Activated CD4-positive, CD25-positive, alpha-beta regulatory T cell (primary cell): ENCODE data around the gene OR51E1.

Experiments used
- DNase-seq, 4 experiments: peaks; one replicate each; lab custom pipeline; 2025; lab: John Stamatoyannopoulos, UW

OR51E1 gene, protein sequence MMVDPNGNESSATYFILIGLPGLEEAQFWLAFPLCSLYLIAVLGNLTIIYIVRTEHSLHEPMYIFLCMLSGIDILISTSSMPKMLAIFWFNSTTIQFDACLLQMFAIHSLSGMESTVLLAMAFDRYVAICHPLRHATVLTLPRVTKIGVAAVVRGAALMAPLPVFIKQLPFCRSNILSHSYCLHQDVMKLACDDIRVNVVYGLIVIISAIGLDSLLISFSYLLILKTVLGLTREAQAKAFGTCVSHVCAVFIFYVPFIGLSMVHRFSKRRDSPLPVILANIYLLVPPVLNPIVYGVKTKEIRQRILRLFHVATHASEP

DNA sequence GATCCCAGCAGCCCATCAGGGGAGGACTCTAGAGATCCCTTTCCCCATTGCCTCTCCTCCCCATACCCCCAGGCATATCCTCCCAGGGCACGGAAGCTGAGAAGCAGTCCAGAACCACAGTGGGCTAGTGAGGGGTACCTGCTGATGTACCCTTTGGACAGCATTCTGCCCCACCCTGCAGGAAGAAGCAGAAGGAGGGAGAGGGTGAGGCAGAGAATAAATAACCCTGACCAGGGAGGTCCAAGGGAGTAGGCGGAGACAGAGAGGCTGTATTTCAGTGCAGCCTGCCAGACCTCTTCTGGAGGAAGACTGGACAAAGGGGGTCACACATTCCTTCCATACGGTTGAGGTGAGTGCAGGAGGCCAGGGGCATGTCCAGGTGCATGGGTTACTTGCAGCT lies at the start of gene OR51E1:
TSS of gene OR51E1 (plus strand) at position 301 of the 400 bp plus-strand sequence. CDS start 8,545 bp downstream, outside the sequence.
- no peak for DNase-seq

DNA sequence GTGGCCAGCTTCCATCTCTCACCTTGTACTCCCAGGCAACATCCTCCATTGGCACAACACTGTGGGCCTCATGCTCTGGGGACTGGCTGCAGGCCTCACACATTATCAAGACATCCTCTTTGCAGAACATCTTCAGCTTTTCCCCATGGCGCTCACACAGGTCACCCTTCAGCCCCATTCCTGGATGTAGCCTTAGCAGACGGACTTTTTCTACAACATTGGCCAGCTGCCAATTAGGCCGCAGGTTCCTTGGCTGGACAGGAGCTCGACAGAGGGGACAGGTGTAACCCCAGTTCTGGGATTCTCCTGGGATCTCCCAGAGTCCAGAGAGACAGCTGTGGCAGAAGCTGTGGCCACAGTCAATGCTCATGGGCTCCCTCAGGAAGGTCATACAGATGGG lies 38.7 kb upstream of the OR51E1 start:
- no peak for DNase-seq

DNA sequence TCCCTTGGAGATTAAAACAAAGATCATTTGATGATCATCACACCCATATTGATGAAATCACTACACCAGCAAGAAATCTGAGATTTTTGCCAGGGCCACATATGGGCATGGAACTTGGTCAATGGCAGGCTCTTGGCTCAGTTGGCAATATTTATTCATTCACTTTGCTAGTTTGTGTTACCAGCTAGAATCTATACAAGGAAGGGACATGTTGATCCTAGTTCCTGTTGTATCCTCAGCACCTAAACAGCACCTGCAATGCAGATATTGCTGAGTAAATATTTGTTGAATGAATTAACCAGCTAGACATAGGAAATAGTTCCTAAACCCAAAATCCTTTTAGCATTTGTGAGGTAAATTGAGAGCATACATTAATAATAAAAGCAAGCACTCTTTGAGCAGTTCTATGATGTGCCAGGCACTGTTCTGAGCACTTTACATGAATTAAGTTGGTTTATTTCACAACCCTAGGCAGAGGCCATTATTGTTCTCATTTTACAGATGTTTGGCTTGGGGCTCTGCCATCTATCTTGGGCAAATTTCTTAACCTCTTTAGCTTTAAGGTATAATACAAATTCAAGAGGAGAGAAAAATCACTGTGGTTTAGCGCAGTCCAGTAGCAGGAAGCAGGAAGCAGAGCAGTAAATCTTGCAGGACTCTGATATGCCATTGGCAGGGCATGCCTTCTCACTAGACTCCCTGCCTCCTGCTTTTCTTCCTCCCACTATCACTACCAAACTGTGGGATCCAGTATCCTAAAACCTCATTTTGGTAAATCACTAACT lies 37.4 kb upstream of the OR51E1 start:
- DNase-seq, result no peak

DNA sequence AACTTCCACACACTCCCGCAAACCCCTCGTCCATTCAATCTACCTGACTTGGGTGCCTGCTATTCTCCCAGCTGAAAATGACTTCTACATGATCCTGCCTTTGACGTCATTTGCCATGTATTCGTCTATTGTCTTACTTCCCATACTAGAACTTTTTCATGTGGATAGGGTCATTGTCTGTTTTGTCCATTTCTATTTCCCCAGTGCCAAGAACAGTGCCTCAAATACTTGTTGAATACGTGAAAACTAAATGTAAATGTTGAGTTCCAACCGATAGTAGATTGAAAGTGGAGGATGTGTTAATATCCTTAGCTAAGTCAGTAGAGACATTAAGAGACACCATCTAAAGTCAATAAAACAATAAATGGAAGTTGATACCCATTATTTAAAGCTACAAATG lies 36.7 kb upstream of the OR51E1 start:
- no peak for DNase-seq

DNA sequence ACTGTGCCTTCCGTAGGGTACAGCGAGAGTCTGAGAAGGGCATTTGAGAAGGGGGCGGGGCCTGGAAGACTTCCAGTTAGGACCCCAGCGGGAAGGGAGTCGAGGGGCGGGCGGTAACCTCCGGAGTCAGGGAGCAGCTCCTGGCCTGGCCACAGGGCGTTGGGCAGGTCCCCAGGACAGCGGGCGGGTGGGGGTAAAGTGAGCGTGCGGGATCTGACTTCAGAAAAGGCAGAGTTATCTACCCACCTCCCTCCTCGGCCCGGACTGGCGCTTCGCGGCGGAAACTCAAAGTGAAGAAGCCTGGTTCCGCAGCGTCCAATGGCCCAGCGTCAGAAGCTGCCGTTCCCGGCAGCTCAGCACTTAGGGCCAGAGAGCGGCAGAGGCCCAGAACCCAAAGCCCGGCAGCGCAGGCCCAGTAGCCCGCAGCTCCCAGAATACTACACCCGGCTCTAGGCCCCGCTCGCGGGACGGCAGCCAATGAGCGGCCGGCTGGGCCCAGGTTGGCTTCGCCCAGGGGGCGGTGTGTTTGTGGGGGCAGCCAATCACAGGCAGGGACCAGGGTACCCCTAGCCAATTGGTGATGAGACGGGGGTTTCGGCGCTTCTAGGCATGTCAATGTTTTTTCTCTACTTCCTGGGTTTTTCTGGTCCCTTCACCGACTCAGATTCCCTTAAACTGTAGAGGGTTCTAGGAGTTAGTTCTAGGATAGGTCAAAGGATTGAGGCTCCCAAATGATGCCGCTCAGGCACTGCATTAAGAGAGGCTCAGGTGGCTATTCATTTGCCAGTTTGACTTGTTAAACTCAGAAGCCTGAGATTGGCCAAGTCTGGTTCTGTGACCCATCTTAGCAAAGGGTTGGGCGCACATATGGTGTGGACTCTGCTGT lies 35.8 kb upstream of the OR51E1 start, which contains the start of gene TRIM68:
TSS of gene TRIM68 (minus strand) at position 451 of the 886 bp plus-strand sequence. CDS start 2,727 bp downstream, outside the sequence.
- peak; percentile 88 for DNase-seq

DNA sequence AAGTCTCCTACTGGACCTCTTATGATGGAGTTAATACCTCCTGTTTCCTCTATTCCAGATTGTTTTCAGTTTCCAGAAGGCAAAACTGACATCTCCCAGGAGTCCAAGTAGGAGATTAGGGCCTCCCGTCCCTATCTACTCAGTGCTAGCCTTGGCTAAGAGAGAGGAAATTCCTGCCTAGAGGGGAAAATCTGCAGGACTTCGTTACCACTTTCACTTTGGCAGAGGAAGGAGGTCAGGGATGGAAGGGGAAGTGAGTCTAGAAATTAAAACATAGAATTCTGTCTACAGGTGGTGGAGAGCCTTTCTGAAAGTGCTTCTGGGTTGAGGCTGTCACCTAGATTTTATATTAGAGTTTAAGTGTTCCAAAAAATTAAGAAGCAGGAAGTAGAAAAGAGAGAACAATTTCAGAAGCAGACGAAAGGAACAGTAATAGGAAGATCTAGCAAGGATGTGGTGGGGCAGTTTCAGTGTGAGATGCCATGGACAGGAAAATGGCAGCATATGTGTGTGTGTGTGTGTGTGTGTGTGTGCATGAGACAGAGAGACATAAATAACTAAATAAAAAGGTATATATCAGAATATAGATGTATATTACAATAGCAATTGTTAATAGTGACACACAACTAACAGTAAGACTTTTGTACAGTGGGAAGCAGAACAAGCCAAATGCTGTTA lies 33.4 kb upstream of the OR51E1 start:
- no peak for DNase-seq

- no peak for DNase-seq
Measured at GRCh38 chr11:4611986-4612385, 31.8 kb upstream of the OR51E1 start.

GRCh38 chr11:4615856-4616444 lies 27.8 kb upstream of the OR51E1 start:
- no peak for DNase-seq

- no peak for DNase-seq
Measured at GRCh38 chr11:4619514-4619913, 24.3 kb upstream of the OR51E1 start.

DNA sequence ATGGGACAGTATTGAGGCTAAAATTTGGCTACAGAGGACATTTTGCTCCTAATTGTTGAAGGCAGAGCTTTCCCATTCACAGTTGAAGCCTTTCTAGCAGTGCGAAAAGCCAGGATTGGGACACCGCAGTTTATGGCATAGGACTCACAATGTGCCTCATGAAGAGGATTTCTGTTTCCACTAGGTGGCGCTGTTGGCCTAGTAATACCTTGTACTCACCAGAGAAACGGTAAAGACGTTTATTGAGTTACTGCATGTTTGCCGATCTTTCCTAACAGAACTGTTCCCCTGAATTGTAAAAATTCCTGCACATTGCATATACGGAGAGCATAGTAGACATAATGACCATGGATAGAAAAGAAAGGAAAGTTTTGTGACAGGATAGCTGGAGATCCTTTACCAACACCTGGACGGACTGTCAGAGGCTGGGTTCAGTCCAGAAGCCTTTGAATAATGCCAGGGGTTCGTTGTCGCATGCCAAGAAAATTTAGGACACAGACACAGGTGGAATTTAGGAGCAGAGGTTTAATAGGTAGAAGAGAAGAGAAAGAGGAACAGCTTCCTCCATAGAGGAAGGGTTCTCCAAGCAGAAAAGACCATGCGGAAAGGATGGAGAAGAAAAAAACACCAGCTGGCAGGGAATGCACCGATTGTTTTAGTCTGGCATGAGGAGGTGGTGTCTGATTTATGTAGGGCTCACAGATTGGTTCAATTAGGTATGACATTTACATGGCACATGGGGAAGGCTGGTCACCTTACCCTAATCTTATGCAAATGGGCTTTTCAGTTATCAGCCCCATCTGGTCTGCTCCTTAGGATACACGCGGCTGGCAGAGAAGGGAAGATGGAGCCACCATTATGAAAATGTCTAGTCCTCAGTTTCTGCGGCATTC lies 17.3 kb upstream of the OR51E1 start:
- peak in 1 of 4 experiments; percentile 3 for DNase-seq

- DNase-seq, result no peak
Measured at GRCh38 chr11:4636136-4636535, 7.6 kb upstream of the OR51E1 start.

DNA sequence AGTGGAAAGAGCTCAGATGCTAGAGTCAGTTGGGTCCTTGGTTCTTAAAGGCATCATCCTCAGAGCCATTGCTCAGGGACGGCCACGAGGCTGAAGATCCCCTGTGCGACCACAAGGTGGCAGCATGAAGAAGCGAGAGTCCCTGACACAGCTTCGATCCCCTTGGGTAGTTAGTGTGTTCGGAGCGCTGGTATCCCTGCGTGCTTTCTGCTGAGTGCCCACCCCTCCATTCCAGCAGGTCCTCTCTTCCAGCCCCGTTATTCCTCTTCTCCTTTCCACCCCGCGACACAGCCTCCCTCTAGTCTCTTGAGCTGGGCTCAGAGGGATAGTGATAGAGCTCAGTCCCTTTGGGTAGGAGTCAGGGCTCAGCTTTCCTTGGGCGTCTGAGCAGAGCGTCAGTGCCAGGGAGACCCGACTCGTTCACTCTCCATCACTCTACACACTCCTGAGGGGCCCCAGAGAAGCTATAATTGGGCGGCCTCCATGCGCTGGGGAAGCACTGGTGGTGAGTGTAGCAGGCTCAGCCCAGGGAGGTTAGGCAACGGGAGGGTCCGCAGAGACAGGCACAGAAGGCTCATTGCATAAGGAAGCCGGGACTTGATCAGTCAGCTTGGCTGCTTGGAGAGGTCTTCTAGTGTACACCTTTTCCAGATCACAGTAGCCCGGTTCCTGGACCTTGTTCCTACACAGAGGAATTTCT lies 6.7 kb upstream of the OR51E1 start, which contains the start of gene OR51D1:
TSS of gene OR51D1 (plus strand) at position 516 of the 700 bp plus-strand sequence. CDS start 2,314 bp downstream, outside the sequence.
- DNase-seq, result peak; percentile 17 to 44 (median 38)

DNA sequence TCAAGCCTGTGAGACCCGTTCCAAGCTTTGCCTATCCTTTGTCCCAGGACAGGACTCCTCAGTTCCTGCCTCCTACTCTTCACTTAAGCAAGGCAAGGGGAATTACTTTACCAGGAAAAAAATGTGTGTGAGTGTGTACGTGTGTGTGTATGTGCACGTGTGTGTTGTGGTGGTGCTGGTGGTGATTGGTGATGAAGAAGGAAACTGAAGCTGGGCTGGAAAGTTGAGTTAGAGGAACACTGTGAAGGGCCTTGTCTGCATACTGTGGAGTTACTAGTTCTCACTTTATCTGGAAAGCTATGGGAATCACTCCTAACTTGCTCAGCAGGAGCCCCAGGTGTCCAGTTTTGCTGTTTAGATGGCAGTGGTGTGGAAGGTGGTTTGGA lies 6.1 kb upstream of the OR51E1 start:
- DNase-seq, result no peak

- no peak for DNase-seq
Measured at GRCh38 chr11:4639931-4640330, 3.9 kb upstream of the OR51E1 start.

- DNase-seq, result no peak
Measured at GRCh38 chr11:4641501-4641900, 2.3 kb upstream of the OR51E1 start.

GRCh38 chr11:4642043-4642442 lies 1.7 kb upstream of the OR51E1 start:
- no peak for DNase-seq

GRCh38 chr11:4643076-4643475 lies 706 bp upstream of the OR51E1 start:
- no peak for DNase-seq

GRCh38 chr11:4644233-4644632 lies 451 bp downstream of the OR51E1 start:
- DNase-seq, result no peak

- no peak for DNase-seq
Measured at GRCh38 chr11:4645974-4646373, 2.2 kb downstream of the OR51E1 start.
